Right renal pelvis (tissue), 4 donors: ENCODE measurements around the gene FILIP1. TPM values are rescaled to one million over a fixed set of nuclear protein-coding genes. Genes with fewer than 3 reads are reported as not detected.

Experiments
- DNase-seq, 4 donors: peaks; one replicate each; pipeline ENCODE4 v3.0.0-alpha.2; 2013; ENCODE audit warnings: low read depth in 4 of 4, low spot score in 3 of 4, missing footprints in 1 of 4
- polyA plus RNA-seq, 4 donors: library from polyadenylated mRNA; unstranded; fragments of 120-200 nt; gene quantifications; one replicate each; pipeline ENCODE4 v1.2.1, GENCODE V29; 2013; ENCODE audit not compliant: insufficient read length in 4 of 4

FILIP1 gene
- polyA plus RNA-seq, 4 donors: 2.4 to 3.3 (median 3.0) TPM

DNA sequence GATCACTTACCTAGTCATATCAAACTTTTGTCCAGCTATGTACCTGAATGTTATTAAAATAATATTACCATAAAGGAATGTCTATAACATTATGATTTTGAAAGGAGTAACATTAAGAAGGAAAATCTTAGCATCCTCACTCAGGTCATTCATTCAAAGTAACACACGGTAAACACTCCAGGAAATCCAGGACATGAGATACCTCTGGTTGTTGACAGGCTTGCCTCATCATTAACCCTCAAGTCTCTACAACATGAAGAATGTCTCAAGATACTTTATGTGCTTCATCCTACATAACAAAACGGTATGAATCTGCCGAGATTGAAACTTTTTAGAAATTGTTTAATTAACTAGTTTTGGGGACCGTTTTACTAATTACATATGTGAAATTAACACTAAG lies 690 bp upstream of the FILIP1 start:
- DNase-seq: no peak

DNA sequence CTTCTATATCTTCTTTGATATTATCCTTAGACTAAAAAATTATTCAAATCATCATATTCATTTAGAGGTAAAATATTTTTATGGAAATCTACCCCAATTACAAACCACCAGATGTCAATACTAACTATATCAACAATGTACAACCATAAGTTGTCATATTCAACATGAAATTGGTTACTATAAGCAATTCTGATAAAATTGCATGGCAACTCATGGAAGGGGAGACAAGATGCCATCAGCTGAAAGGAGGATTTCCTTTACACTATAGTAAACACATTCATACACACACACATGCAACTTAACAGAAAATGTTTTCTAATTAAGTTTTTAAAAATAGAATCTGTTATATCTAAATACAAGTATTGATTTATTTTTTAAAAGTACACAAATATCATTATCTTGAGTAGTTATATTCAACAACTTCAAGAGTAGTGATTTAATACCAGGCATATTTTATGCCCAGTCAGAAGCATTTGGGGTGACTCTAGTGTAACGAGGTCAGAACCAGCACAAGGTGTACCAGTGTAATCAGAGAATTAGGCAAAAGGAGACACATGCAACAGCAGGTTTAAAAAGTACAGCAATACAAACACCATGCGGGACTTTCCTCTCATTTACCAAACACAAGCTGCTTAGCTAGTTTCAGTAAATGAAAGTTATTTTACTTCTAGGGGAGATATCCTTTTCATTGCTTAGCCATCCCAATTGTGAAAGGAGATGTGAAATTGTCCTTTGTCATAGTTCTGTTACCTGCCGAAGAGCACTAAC lies 1.0 kb downstream of the FILIP1 start:
- no peak for DNase-seq

DNA sequence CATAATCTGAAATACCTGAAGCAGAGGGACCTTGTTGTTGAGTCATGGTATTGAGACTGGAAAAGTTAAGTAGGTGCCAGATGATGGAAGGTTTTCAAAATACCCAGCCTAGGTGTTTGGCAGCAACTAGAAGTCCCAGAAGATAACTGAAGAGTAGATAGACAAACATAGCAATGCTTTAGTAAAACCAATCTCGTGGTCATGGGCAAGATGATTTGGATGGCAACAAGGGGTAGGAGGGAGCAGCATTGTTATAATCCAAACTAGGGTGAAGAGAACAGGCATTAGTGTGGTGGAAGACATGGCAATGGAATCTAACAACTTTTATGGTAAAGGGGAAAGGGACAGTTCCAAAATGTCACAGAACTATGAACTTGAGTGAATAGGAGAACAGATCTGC lies 2.3 kb downstream of the FILIP1 start:
- no peak for DNase-seq

DNA sequence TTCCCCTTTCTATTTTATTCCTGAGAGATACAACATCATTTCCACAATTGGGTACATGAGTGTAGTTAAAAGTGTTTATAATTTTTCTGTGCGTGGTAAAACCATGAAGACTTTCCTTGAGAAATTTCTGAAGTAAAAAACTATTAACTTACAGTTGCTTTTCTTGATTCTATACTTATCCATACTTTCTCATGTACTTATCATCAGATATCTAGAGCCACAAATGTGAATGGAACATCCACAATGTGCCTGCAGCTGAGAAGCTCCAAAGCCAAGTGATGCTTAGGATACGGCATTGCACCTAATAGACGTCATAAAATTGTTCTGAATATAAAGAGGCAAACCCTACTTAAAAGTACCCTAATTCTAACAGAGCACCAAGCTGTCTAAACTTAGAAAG lies 2.9 kb downstream of the FILIP1 start:
- DNase-seq: no peak

DNA sequence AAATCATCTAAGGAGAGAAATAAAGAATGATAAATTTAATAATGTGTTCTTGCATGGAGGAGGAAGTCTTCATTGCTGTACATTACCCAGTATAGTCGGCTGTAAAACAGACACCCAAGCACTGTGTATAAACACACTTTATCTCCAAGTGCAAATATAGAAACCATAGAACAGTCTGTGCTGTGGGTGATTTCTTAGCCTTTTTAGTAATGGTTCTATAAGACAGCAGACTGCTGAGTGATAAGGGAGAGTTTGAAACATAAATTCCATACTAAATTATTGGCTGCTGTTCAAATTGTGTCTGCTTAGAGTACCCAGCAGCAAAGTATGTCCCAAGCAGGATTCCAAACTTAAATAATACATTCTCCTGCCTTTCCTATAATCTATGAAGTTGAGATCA lies 4.6 kb downstream of the FILIP1 start:
- DNase-seq: no peak

GRCh38 chr6:75488033-75488432 lies 5.6 kb downstream of the FILIP1 start:
- no peak for DNase-seq

GRCh38 chr6:75486850-75487518 lies 6.6 kb downstream of the FILIP1 start:
- no peak for DNase-seq

- no peak for DNase-seq
These were observed 9.1 kb downstream of the FILIP1 start for GRCh38 chr6:75484535-75484934.

DNA sequence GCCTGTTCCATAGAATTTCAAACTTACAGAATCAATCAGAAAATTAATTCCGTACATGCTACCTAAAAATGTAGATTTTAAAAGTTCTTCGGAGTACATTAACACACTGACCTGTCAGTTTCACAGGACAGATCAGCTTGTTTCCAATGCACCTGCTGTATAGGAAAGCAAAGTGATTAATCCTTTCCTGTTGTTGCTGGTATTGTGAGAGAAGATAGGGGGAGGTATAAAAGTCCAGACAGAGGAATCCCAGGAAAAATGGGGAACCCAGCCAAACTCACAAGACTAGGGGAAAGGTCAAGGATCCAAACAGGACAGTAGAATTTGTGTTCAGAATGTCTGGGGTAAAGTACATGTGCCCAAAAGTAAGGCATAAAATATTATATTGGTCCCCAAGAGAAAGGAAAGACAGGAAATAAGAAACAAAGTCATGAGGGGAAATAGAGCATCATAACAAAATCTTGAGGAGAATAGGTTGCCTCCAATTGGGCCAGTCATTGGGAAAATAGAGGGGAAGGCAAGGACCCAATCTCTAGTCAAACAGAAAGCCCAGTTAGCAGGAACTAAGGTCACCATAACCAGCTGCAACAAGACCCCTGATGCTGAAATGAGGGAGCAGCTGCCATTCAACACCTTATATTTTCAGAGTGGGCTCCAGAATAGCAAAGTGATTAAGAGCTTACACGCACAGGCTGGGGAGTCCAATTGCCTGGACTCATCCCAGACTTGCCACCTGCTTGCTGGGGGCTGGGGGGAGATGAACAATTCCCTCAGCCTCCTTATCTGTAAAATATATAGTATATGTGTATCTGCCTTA lies 10.3 kb downstream of the FILIP1 start:
- DNase-seq: no peak

DNA sequence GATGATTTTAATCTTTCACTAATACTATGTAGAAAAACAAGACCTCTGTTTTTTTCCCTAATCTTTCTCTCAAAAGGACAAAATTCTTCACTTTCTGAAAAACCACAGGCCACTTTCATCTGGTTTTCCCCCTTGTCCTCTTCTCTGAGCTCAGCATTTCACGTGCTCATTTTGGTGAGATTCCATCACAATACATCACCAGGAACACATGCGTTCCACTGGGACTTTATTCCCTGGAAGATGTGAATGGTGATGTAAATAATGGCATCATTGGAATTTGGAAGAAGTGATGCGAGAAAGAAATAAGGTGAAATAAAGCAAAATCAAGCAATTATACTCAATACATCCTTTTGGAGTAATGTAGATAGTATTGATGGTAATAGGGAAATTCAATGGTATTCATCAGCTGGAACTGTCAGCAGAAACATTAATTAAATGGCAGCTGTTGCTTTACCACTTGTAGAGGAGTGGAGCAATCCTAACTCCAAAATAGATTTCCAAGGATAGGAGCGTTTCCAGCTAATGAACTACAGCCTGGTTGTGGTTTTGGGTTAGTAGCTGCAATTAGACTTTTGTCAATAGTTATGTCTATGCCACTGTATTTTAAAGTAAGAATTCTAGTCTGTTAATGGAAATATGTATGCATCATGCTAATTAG lies 11.5 kb downstream of the FILIP1 start:
- no peak for DNase-seq

DNA sequence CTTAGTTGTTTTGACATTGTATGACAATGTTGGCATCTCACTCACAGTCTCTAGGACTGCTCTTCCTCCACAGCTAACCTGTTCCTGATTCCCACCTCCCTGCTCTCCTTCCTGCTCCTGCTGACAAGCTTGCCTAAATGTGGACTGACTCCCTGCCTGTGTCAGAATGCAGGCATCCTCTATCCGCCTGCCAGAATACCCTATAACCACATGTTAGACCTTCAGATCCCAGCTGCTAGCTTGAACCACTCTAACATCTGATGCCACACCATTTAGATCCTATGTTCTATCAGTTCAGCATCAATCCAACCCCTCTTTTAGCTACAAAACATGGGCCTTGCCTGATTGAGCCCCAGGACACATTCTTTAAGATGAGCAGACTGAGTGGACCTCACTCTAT lies 12.2 kb downstream of the FILIP1 start:
- no peak for DNase-seq

- DNase-seq: no peak
These were observed 13.2 kb downstream of the FILIP1 start for GRCh38 chr6:75480425-75480824.

GRCh38 chr6:75479712-75480111 lies 13.9 kb downstream of the FILIP1 start:
- no peak for DNase-seq

DNA sequence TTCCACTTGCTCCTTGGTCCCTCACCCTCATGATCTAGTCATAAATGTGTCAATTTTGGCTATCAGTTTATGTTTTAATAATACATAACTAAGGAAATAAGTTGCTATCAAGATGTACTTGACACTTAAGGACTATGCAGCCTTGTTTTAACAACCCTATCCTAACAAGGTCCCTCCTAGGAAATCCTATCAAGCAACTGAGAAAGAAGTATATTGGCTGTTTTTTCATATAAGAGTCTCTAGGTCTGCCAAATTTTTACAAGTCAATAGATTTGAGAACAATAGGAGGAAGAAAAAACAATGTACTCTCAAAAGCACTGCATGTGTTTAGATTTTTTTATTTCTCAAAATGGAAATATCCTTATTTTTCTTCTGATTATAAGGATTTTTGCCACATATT lies 14.7 kb downstream of the FILIP1 start:
- no peak for DNase-seq

- no peak for DNase-seq
These were observed 20.7 kb downstream of the FILIP1 start for GRCh38 chr6:75472885-75473284.

DNA sequence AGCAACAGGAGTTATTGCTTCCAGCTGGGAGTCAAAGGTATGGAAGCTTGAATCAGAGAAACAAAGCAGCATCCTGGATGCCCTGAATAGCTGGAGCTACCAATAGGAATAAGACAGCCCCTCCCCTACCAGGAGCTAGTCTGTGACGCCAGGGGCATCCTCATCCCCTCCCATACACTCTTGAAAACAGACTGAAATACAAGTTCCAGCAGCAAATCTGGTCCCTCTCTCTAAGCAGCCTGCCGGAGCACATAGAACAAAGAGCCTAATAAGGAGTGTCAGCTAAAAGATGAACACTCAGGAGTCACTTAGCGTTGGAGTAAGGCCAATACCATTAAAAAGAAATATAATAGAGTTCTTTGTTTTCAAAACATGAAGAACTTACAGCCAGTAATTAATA lies 25.6 kb downstream of the FILIP1 start:
- DNase-seq: no peak

DNA sequence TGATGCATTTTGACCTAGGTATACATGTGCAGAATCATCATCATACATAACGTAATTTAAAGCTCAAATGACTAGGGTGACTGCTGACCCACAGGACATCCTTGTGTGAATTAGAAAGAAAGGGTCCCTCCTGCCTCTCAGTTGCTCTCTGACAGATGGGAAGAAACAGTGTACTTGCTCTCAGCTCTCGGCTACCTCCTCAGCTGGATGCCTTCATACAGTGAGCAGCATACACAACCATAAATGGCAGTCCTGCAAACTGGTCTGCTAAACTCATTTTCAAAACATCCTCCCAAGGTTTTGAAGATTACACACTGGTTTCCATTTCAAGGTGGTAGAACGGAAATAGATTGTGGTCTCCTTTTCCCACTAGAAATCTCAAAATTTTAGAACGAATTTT lies 26.3 kb downstream of the FILIP1 start:
- no peak for DNase-seq

- no peak for DNase-seq
These were observed 27.0 kb downstream of the FILIP1 start for GRCh38 chr6:75466636-75467035.

GRCh38 chr6:75463908-75464307 lies 29.7 kb downstream of the FILIP1 start:
- no peak for DNase-seq

GRCh38 chr6:75463061-75463460 lies 30.5 kb downstream of the FILIP1 start:
- no peak for DNase-seq

GRCh38 chr6:75460681-75461080 lies 32.9 kb downstream of the FILIP1 start:
- DNase-seq: no peak
